ENCODE results near the gene TEDDM1.

TEDDM1 gene

DNA sequence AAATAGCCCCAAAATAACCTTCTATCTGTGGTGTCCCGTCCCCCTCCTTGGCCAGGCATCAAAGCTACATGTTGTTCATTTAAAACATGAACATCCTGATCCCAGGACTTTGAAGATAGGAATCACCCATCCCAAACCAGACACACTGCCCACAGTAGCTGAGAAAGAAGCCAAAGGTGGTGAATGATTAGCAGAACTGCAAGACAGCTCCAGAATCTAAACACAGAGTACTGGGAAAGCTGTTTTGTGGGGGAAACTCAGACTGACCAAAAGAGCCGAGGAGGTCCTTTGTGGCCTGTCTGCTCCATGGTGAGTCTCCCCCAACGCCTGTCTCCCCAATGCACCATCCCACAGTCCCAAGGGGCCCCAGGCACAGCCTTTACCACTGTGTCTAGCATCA is 7.3 kb upstream of the TEDDM1 start:
- DNase-seq (ENCODE audit: low read depth in 2 of 3, low spot score in 2 of 3): no peak

DNA sequence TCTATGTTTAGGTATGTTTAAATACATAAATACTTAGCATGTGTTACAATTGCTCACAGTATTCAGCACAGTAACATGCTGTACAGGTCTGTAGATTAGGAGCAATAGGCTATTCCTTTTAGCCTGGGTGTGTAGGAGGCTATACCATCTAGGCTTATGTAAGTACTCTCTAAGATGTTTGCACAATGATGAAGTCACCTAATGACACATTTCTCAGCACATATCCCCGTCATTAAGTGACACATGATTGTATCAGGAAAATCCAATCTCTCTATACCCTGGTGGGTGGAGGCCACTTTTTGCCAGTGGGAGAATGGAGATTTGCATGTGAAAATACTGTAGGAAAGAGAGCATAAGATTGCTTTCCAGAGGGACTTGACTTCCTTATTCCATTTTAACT is 5.5 kb upstream of the TEDDM1 start:
- no peak for DNase-seq (ENCODE audit: low read depth in 2 of 3, low spot score in 2 of 3)

DNA sequence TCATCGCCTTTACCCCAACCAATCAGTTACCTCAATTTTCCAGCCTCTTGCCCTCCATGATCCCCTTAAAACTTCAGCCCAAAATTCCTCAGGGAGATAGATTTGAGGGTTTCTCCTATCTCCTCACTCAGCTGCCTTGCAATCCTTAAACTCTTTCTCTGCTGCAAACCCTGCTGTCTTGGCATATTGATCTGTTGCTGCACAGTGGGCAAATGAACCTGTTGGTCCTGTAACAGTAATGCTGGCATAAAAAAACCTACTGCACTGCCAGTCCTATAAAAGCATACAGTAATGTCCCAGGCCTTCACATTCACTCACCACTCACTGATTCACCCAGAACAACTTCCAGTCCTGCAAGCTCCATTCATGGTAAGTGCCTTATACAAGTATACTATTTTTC is 5.1 kb upstream of the TEDDM1 start:
- no peak for DNase-seq (ENCODE audit: low read depth in 2 of 3, low spot score in 2 of 3)

DNA sequence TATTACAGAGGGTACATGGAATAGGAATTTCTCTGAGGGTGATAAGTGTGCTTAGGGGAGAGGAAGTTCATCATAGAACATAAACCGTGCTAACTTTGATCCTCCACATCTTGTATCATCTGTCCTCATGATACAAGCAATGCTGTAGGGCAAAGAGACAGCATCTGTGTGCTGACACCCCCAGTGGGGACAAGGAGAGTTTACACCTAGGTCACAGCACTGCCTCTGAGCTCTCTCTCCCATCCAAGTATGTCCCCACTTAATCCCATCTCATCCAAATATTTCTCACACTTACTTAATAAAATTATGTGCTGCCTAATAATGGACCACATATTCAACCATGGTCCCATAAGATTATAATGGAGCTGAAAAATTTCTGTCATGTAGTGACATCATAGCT is 4.3 kb upstream of the TEDDM1 start:
- no peak for DNase-seq (ENCODE audit: low read depth in 2 of 3, low spot score in 2 of 3)

DNA sequence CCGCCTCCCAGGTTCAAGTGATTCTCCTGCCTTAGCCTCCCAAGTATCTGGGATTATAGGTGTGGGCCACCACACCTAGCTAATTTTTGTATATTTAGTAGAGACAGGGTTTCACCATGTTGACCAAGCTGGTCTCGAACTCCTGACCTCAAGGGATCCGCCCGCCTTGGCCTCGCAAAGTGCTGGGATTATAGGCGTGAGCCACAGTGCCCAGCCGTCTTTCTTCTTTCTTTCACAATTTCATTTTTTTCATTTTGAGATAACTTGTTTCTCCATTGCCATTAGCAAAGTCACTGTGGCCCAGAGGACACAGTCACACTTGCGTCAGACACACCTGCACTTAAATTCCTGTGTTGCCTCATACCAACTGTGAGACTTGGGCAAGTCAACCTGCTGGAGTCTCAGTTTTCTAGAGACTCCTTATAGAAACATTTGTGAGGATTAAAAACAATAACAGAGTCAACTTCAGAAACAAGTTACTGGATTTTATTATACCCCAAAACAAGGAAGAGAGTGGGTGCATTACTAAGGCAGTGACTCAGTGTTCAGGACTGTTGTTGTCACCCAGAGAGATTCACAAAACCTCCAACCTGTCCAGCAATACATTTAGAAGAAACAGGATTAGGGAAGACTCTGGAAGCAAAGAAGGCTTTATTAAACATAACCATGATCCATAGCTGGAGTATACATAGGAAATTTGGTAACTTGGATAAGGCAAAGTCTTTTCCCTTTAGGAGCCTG is 2.6 kb downstream of the TEDDM1 start:
- DNase-seq (ENCODE audit: low read depth in 2 of 3, low spot score in 2 of 3): no peak

DNA sequence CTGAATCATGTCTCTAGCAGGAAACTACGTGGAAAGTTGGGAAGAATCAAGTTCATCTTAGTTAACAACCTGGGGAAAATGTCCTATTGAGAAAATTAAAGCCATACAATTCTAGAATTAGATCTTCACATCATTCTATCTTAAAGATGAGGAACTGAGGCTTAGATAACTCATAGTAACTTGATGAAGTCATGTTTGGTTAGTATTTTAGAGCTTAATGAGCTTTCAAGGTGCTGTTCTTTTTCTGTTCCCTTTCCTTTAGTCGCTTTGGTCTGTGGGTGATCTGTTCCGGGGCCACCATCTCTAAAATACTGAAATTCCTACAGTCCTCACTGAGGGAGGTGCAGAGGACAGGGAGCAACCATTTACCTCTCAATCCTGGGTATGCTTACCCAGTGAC is 4.6 kb downstream of the TEDDM1 start:
- DNase-seq (ENCODE audit: low read depth in 2 of 3, low spot score in 2 of 3): no peak

DNA sequence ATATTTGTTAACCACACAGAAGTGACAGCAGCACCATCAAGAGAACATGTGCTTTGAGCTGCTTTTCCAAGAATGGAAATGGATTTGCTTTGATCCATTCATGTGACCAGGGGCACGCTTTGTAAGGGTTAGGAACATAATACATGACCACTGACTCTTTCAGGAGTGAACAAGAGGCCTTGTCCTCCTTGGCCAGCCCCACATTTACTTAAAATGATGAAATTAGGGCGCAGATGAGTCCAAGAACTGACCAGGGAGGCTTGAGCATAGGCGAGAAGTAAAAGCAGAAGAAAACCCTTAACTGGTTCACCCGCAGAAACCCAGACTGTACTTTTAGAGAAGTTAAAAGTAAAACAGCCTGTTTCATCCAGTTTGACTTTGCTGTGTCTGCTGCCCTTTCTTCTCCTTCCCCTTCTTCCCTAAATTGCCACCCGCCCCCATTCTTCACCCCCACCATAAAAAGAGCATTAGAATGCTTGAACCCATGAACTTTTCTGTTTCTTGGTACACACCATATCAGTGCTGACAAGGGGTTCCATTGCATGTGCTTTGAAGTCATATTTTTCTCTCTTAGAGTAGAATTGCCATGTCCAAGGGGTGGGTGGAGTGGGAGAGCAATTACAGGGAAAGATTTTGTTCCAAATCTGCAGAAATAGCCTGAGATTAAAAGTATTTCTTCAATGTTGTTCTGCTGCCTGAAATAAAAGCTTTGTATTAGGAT is 6.3 kb downstream of the TEDDM1 start:
- no peak for DNase-seq (ENCODE audit: low read depth in 2 of 3, low spot score in 2 of 3)

DNA sequence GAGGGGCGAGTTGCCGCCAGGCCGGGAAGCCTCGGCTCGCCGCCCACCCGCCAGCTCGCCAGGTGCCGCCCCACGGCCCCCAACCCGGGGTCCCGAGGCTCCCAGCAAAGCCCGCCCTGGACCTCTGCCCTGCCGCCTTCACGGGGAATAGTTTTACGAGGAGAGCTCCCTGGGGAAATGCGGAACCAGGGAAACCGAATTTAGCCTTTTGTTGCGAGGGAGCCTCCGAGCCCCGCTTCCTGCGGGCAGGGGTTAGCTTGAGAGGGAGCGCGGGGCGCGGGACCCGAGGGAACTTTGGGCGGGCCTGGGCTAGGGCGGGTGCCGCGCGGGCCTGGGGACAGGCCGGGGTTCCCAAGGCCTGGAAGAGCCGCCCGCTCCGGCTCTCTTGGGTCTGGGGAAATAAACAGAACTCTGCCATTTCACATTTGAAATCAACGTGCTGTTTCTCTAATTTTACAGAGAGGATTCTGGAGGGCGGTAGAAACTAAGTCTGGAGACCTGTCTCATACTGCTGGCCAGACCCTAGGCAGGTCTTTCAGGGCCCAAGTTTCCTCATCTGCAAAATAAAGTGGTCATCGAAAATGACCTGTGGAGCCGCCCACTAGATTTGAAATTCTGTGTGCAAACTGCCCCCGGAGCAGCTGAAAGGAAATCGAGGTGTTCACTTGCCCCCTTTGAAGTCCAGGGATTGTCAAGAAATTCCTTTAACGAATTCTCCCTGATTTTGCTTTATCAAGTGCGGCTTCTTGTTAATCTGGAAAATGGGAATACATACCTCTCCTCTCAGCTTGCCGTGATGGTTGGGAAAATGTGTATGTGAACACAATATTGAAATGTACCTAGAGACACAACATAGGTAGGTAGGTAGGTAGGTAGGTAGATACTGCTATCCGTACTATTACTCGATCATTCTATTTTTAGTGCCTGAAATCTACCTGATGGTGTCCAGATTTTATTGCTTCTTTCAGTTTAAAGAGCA is 8.1 kb downstream of the TEDDM1 start:
- DNase-seq (ENCODE audit: low read depth in 2 of 3, low spot score in 2 of 3): peak in 1 of 3 experiments; percentile 2

DNA sequence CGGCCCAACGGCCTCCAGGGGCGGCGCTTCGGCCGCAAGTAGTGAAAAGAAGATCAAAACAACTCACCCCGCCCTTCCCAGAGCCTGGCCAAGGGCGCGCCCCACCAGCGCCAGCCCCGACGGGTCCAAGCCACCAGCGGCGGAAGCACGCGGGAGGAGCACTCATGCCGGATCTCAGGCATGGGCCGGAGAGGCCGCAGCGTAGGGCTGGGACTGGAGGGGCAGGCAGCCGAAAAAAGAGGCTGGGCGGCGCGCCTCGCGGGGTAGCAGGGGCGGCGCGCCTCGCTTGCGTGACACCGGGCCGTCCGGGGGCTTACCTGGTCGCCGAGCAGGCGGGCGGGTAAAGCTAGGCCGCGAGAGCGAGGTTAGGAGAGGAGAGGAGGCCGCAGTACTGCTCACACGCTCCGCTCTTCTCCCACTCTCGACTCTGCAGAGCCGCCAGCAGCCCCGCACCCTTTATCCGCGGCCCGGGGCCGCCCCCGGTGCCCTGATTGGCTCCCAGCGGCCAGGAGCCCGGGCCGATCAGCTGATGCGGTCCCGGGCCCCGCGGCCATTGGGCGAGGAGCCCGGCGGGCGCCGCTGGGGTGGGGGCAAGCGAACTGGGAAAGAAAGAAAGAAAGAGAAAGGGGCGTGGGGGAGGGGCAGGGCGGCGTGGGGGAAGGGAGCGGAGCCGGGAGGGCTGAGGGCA is 9.0 kb downstream of the TEDDM1 start, which contains the start of gene GLUL:
GLUL (minus strand) TSS at position 429 of the 688 bp plus-strand sequence. CDS start 3,053 bp downstream, outside the sequence.
- peak; percentile 19 to 29 (median 28) for DNase-seq (ENCODE audit: low read depth in 2 of 3, low spot score in 2 of 3)

DNA sequence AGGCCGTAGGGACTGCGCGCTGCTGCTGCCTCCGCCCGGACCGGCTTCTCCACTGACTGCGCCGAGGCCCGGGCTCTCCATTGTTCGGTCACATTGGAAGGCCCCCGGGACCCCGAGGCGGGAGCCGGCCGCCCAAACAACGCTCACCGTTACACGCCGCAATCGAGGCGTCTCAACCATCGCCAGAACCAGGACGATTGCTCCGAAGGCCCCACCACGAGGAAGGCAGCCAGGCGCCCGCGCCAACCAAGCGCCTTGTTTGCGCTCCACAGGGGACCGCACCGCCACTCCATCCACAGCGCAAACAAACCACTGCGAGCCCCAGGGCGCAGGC is 9.5 kb downstream of the TEDDM1 start:
- DNase-seq (ENCODE audit: low read depth in 2 of 3, low spot score in 2 of 3): peak in 1 of 3 experiments; percentile 16

DNA sequence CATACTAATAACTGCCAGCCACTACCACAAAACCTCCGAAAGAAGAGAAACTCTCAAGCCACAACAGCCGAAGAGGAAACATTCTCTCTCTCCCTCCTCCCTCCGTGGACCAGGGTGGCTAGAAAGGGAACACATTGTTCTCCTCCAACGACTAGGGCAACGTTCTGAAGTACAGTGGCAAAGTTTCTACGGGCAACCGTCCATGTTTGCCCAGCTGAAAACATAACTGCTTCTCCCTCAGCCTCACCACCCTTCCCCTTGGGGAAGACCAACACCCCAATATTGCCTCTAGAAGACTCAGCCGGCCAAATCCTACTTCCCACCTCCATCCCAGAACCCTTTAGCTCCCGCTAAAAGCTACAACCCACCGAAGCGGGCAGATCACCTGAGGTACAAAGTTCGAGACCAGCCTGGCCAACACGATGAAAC is 10.8 kb downstream of the TEDDM1 start:
- no peak for DNase-seq (ENCODE audit: low read depth in 2 of 3, low spot score in 2 of 3)

DNA sequence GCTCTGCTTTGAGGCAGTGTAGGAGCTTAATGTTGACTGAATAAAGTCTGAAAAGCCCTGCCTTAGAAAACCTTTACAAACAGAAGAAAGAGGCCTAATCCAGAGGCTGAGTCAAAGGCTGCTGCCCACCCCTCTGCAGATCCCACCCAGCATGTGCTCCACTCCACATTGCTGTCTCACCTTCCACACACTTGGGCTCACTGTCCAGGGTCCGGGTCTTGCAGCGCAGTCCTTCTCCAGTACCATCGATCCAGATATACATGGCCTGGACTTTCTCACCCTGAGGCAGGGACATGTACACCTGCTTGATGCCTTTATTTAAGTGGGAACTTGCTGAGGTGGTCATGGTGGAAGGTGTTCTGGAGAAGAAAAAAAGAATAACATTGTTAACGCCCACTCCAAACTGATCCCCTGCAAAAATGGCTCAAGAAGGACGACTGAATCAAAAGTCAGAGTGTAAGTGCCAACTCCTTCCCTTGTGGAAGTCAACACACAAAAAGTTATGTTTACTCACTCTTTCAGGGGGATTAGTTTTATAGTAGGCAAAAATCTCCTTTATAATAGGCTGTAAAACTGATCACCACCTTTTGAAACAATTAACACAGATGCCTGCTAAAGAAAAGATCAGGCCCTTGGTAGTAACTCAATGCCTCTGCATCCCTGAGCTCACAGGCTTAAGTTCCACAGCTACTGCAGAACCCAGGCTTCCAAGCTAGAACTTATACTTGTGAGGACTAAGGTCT is 11.9 kb downstream of the TEDDM1 start:
- DNase-seq (ENCODE audit: low read depth in 2 of 3, low spot score in 2 of 3): no peak

DNA sequence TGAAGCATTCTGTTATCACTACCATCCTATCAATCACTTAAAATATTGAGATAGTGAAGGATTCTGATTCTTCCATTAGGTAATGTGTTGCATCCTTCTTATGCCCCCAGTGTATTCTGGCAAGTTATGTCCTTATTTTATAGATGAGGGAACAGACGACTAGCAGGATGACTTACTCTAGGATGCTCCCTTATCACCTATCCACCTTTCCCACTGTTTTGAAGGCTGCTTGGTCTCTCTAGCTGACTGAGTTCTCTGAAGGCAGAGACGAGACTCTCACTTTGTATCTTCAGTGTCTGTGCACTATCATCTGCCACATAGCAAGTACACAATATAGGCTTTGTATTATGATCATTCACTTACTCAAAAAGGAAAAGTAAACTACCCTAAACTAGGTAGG is 12.9 kb downstream of the TEDDM1 start:
- no peak for DNase-seq (ENCODE audit: low read depth in 2 of 3, low spot score in 2 of 3)

DNA sequence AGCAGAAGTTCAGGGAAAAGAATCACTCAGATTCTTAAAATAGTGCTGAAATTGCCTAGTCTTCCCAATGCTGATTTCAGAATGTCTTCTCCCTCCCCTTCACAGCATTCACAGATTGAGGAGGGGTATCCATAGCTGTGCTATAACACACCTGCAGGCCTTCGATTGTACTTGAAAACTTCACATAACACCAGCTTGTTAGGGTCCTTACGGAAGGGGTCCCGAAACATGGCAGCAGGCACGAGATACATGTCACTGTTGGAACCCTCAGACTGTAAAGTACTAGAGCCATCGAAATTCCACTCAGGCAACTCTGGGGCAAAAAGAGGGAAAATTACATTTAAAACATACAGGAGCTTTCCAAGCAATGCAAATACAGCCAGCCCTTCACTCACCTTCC is 13.5 kb downstream of the TEDDM1 start:
- DNase-seq (ENCODE audit: low read depth in 2 of 3, low spot score in 2 of 3): no peak

DNA sequence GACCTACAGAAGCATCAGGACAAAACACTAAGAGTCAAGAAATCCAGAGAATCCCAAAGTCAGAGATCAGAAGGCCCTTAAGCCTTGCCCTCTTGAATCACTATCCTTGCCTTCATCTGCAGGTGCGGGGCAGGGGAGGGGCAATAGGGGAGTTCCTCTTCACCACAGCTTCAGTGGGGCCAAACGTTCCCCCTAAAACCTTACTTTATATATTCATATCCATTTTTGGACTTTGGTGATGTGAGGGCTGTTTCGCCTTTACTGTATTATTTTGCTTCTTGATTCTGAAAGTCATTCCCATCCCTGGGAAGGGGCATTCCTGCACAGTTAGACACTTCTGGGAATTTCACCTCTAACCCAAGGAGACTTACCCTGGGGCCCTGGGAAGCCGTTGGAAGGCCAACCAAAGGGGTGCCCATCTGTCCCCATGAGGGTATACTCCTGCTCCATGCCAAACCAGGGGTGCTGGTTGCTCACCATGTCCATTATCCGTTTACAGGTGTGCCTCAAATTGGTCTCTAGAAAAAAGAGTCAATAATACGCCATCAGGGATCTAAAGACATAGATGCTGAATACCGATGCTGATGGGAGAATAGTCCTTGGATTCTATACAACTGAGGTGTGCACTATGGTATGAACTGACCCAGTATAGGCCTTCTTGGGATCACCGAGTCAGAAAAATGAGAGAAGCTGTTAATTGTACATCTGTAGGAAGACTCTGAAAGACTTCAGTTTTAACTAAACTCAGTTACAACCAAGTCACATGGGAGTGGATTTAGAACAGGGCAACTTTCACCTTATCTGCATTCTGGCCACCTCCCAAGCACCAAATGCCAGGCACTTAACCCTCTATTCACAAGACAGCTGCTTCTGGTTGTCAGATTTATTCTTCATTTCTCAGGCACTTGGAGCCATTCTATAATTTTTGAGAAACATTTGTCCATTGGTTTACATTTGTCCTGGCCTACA is 14.3 kb downstream of the TEDDM1 start:
- DNase-seq (ENCODE audit: low read depth in 2 of 3, low spot score in 2 of 3): no peak

DNA sequence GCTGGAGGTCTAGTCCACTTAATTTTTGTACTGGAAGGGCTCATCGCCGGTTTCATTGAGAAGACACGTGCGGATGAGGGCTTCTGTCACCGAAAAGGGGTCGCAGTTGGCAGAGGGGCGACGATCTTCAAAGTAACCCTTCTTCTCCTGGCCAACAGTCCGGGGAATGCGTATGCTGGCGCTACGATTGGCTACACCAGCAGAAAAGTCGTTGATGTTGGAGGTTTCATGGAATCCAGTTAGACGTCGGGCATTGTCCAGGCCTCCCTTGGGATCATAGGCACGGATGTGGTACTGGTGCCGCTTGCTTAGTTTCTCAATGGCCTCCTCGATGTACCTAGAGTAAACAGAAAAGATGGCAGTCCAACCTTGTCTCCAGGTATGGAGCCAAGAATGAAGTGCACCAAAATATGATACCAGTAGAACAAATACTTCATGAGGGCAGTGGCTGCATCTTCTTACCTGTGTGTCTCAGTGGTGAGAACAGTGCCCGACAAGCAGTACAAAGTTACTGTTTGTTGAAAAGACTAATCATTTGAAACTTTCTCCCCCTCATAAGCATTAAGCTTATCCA is 16.0 kb downstream of the TEDDM1 start:
- DNase-seq (ENCODE audit: low read depth in 2 of 3, low spot score in 2 of 3): no peak

DNA sequence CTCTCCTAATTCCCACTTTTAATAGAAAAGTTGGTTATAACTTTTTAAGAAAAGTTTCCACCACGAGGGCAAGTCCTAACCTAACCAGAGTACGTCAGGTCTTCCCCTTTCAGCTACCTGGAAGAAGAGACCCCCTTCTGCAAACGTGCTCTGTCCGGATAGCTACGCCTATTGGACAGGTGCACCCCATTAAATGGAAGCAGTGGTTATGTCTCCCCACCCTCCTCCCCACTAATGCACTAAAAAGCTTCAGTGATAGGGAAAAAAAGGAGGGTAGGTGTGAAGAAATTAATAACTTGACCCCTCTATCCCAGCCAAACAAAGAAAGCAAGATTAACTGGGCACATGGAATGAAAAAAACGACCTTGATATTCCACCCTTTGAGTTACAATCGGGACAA is 16.5 kb downstream of the TEDDM1 start:
- no peak for DNase-seq (ENCODE audit: low read depth in 2 of 3, low spot score in 2 of 3)

DNA sequence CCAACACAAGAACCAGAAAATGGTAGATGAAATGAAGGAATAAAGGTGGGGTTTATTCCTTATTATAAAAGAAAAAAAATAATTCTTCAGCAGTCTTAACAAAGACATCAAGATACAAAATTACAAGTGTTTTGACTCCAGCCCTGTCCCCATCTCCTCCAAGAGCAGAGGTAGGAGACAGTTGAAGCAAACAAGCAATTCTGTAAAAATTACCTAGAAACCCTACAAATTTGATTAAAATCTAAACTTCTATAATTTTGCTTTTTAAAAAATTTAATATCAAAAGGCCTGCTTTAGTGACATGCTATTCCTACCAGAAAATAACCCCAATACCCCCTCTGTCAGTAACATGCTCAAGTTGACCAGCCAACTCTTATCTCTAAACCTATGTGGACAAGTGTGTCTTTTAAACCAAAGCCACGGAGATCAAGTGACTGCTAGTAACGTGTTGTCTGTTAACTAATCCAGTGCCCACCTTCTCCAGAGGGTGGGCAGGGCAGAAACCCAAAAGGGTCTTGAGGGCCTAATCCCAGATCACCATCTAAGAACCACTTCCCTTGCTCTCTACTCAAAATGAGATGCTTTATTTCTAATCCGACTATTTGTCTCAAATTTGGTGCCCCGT is 17.3 kb downstream of the TEDDM1 start:
- DNase-seq (ENCODE audit: low read depth in 2 of 3, low spot score in 2 of 3): no peak

Measured in activated CD8-positive, alpha-beta memory T cell treated with anti-CD3 and anti-CD28 coated beads for 48 hours (primary cell).